GM08714 (cell line): ENCODE data around the gene FTH1.

Experiments used
- H3K4me3 ChIP-seq: fragments of 200-500 bp; sonication (Bioruptor generic); 2 replicates; pipeline ENCODE4 v1.5.1; 2014; ENCODE audit warnings: mild to moderate bottlenecking, low read length, inconsistent platforms
- ZNF274 ChIP-seq: IDR thresholded peaks from 2 replicates; pipeline ENCODE4 v1.6.1; 2012; ENCODE audit warnings: mild to moderate bottlenecking, low read depth, low read length

FTH1 gene

DNA sequence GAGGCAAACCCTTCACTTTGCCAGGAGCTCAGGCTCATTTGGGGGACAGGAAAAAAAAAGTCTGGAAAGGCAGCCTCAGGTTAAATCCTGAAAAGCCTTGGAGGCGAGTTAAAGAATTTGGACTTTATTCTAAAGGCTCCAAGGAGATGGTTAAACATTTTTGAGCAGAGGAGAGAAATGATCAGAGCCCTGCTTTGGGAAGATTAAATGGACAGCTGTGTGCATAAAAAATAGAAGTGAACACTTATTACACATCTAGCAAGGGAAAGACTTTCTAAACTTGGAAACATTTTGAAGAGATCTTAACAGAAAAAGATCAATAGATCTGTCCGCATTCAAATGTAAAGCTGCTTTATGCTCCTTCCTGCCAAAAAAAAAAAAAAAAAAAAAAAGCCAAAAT, 41.7 kb downstream of the FTH1 start:
- H3K4me3 ChIP-seq = no peak overlapping the region
- TF ChIP-seq ZNF274 = no peak

- no peak for TF ChIP-seq ZNF274
- H3K4me3 ChIP-seq = no peak overlapping the region
These were observed 43.4 kb downstream of the FTH1 start for GRCh38 chr11:61924064-61924455.

- no peak for TF ChIP-seq ZNF274
- H3K4me3 ChIP-seq = no peak overlapping the region
These were observed 44.0 kb downstream of the FTH1 start for GRCh38 chr11:61923166-61924063.

DNA sequence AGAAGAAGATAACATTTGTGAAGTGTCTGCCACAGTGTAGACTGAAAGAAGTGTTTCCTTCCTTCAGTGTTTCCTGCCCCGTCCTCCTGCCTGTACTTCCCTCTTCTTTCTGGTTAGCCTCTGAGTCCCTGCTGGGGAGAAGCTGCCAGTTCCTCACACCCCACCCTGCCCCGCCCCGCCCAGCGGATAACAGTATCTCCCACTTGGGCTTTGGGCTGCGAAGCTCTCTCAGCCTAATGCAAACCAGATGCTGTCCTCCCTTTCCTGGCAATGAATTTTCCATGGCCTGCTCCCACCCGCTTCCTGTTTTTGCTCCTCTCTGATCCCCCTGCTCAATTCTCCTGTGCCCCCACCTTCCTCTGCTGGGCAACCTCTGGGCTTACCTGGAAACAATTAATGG, 44.9 kb downstream of the FTH1 start:
- no peak for TF ChIP-seq ZNF274
- no peak overlapping the region for H3K4me3 ChIP-seq

- no peak for TF ChIP-seq ZNF274
These were observed 46.0 kb downstream of the FTH1 start for GRCh38 chr11:61921446-61921845.

GRCh38 chr11:61919705-61920631, 47.5 kb downstream of the FTH1 start:
- H3K4me3 ChIP-seq = no peak overlapping the region
- TF ChIP-seq ZNF274 = no peak

More at GRCh38 chr11:61921446-61921845, 46.0 kb downstream of the FTH1 start:
- no peak overlapping the region for H3K4me3 ChIP-seq

GRCh38 chr11:61918938-61919704, 48.3 kb downstream of the FTH1 start:
- no peak for TF ChIP-seq ZNF274
- no peak overlapping the region for H3K4me3 ChIP-seq

DNA sequence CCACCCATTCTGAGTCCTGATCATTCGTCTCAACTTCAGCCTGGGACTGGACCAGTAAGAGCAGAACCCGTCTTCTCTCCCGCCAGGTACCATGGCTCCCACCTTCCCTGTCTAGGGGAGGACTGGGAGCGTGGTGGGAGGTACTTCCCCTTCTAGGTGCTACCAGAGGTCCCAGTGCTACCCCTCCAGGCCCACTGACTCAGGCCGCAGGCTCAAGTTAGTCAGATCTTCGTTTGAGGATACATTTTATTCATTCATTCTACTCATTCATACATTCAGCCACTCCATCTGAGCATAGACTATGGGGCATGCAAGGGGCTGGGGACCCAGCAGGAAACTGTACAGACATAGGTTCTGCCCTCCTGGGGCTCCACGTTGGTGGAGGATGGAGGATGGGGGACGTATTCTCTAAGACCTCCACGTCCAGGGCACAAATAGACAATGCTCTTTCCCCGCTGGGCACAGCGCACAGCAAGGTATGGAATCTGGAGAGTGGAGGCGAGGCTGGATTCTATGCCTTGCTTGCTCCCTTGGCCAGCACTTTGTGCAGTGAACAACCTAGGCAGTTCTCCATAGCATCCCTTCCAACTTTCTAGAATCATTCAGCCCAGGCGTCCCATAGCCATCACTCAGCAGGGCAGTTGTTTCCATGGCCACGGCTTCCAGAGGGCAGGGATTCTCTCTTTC, 49.0 kb downstream of the FTH1 start:
- H3K4me3 ChIP-seq = no peak overlapping the region
- no peak for TF ChIP-seq ZNF274

DNA sequence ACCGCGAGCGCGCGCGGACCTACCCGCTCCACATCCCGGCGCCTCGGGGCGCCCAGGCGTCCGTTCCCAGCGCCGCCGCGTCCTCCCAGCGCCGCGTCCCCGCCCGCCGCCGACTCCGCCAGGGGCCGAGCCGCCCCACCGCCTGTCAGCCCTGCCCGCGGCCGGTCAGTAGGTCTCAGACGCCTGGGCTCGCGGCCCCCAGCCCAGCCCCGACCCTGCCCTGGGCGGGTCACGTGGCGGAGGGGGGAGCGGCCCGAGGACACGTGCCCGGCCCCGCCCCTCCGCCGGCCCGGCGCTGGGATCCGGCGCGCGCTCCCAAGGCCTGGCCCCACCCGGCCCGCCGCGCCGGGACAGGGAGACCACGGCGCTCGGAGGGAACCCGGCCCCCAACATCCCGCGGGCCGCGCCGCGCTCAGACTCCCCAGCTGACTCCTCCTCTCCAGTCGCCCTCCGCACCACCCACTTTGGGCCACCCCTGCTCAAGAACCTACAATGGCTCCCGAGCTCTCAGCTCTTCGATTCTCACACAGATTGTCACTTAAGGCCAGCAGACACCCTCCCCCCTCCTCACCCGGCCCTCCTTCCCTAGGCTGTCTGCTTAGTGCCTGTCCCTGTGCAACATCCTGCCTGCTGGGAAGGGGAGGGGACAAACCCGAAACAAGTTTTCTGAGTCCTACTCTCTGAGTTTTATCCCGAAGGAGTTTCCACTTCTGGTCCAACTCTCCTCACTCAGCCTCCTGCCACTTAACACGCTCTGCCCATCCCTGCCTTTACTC, 49.9 kb downstream of the FTH1 start, which contains the start of gene RAB3IL1:
Gene RAB3IL1 (minus strand): TSS at position 233 of the 776 bp plus-strand sequence. CDS start 199 bp downstream, at position 34.
- H3K4me3 ChIP-seq = no peak within 1 kb of the TSS; the same call in 1 of the 2 replicates
- no peak for TF ChIP-seq ZNF274

GRCh38 chr11:61916737-61917333, 50.6 kb downstream of the FTH1 start:
- no peak overlapping the region; the same call in 1 of the 2 replicates for H3K4me3 ChIP-seq
- no peak for TF ChIP-seq ZNF274

DNA sequence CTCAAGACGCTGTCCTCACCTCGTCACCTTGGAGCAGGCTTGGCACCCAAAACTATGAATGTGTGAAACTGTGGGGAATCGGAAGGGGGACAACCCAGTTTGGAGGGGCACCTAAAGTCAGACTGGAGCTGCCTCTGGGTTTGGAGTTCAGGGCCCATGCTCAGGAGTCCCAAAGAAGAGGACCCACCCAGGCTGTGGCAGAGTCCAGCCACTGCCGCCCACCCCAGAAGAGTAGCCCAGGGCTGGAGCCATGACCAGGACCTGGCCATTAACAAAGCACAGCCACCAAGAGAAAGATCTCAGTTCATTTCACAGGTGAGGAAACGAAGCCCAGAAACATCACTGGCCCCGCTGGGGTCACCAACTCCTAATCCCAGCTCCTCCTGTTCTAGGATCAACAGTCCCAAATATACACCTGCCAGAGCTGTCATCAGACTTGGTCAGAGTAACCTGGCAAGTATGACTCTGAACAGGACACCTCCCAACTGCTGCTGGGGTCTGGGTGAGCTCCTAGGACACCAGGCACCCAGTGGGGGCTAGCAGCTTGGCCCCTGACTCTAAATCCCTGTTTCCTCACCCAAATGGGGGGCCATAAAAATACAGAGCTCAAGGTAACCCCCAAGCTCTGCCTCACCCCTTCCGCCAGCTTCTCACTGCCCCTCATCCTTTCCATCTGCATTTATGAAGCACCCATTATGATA, 52.8 kb downstream of the FTH1 start:
- TF ChIP-seq ZNF274 = no peak
- no peak overlapping the region for H3K4me3 ChIP-seq
